KMS-11 (cell line): Measurements from ENCODE around the gene ZNF81.

Source experiments
- H2AFZ ChIP-seq: fragments of 200-600 bp; sonication (generic); 2 replicates; pipeline ENCODE4 v1.6.1; 2016; ENCODE audit warnings: antibody characterized with exemption, mixed run types, low read depth
- H3K27ac ChIP-seq: fragments of 200-600 bp; sonication (generic); 2 replicates; pipeline ENCODE4 v1.6.1; 2016; ENCODE audit warnings: mild to moderate bottlenecking, mixed run types
- H3K27me3 ChIP-seq: fragments of 200-600 bp; sonication (generic); 2 replicates; pipeline ENCODE4 v1.6.1; 2017; ENCODE audit warnings: mild to moderate bottlenecking, low read depth, mixed run types, moderate library complexity; ENCODE audit not compliant: insufficient read depth
- H3K36me3 ChIP-seq: fragments of 200-600 bp; sonication (generic); 2 replicates; pipeline ENCODE4 v1.6.1; 2017; ENCODE audit warnings: mild to moderate bottlenecking, mixed run types; ENCODE audit not compliant: insufficient read depth
- H3K4me1 ChIP-seq: fragments of 200-600 bp; sonication (generic); 2 replicates; pipeline ENCODE4 v1.6.1; 2016; ENCODE audit warnings: mild to moderate bottlenecking, low read depth, mixed run types; ENCODE audit not compliant: poor library complexity, severe bottlenecking
- H3K4me2 ChIP-seq: fragments of 200-600 bp; sonication (generic); 2 replicates; pipeline ENCODE4 v1.7.0; 2016; ENCODE audit warnings: mild to moderate bottlenecking, mixed run types
- H3K4me3 ChIP-seq: fragments of 200-600 bp; sonication (generic); IDR thresholded peaks from 2 replicates; pipeline ENCODE4 v1.6.1; 2017; ENCODE audit warnings: low read depth, low read length, mixed read lengths; ENCODE audit not compliant: insufficient read depth
- H3K79me2 ChIP-seq: fragments of 200-600 bp; sonication (generic); 2 replicates; pipeline ENCODE4 v1.6.1; 2016; ENCODE audit warnings: low read depth, mixed run types; ENCODE audit not compliant: insufficient read depth
- H3K9ac ChIP-seq: fragments of 200-600 bp; sonication (generic); 2 replicates; pipeline ENCODE4 v1.6.1; 2016; ENCODE audit warnings: mild to moderate bottlenecking, mixed run types
- H4K20me1 ChIP-seq: fragments of 200-600 bp; sonication (generic); 2 replicates; pipeline ENCODE4 v1.6.1; 2016; ENCODE audit warnings: mild to moderate bottlenecking, mixed run types; ENCODE audit not compliant: insufficient read depth
- CTCF ChIP-seq: fragments of 200-600 bp; sonication (generic); conservative IDR thresholded peaks from 2 replicates; pipeline ENCODE4 v1.6.1; 2017; ENCODE audit warnings: low read depth, mild to moderate bottlenecking, antibody characterized with exemption, low read length, moderate library complexity, mixed read lengths

Gene ZNF81

GRCh38 chrX:47836164-47837072 is at the start of gene ZNF81:
Gene ZNF81, plus strand, starts transcription at chrX:47836902. Its CDS starts 9,366 bp downstream, at chrX:47846268.
- peak within 1 kb of the TSS; percentile 78 for H3K4me2 ChIP-seq
- H2AFZ ChIP-seq: peak within 1 kb of the TSS; percentile 85
- peak within 1 kb of the TSS; percentile 76; the same call in 1 of the 2 replicates for H3K9ac ChIP-seq
- H4K20me1 ChIP-seq: no peaks in the 10 kb centered on the region
- H3K4me3 ChIP-seq: no peak within 1 kb of the TSS
- H3K79me2 ChIP-seq: peaks cover 11% of the 10 kb centered on the region; the same call in 1 of the 2 replicates
- no peaks in the 10 kb centered on the region for H3K36me3 ChIP-seq
- TF ChIP-seq CTCF: no peak
- no peaks in the 10 kb centered on the region for H3K27me3 ChIP-seq
- peaks cover 20% of the 10 kb centered on the region for H3K4me1 ChIP-seq
- peak within 1 kb of the TSS; percentile 43 for H3K27ac ChIP-seq

GRCh38 chrX:47796433-47796906 is 40.2 kb upstream of the ZNF81 start:
- H3K4me1 ChIP-seq: no peaks in the 10 kb centered on the region
- no peak overlapping the region for H3K27ac ChIP-seq
- no peaks in the 10 kb centered on the region for H4K20me1 ChIP-seq
- no peaks in the 10 kb centered on the region for H3K36me3 ChIP-seq
- no peaks in the 10 kb centered on the region for H3K27me3 ChIP-seq
- no peak for TF ChIP-seq CTCF
- H2AFZ ChIP-seq: no peak overlapping the region
- no peaks in the 10 kb centered on the region for H3K79me2 ChIP-seq
- H3K4me3 ChIP-seq: no peak overlapping the region
- no peak overlapping the region for H3K9ac ChIP-seq
- no peak overlapping the region for H3K4me2 ChIP-seq

- H2AFZ ChIP-seq: no peak overlapping the region
- no peaks in the 10 kb centered on the region for H3K27me3 ChIP-seq
- no peaks in the 10 kb centered on the region for H3K79me2 ChIP-seq
- no peaks in the 10 kb centered on the region for H4K20me1 ChIP-seq
- H3K4me3 ChIP-seq: no peak overlapping the region
- no peaks in the 10 kb centered on the region for H3K4me1 ChIP-seq
- H3K4me2 ChIP-seq: no peak overlapping the region
- no peak overlapping the region for H3K27ac ChIP-seq
- no peak overlapping the region for H3K9ac ChIP-seq
- H3K36me3 ChIP-seq: no peaks in the 10 kb centered on the region
- TF ChIP-seq CTCF: no peak
Observed at GRCh38 chrX:47797084-47797483, 39.6 kb upstream of the ZNF81 start.

GRCh38 chrX:47798861-47799260 is 37.8 kb upstream of the ZNF81 start:
- no peaks in the 10 kb centered on the region for H4K20me1 ChIP-seq
- H2AFZ ChIP-seq: no peak overlapping the region
- H3K4me2 ChIP-seq: no peak overlapping the region
- no peaks in the 10 kb centered on the region for H3K4me1 ChIP-seq
- TF ChIP-seq CTCF: no peak
- no peaks in the 10 kb centered on the region for H3K79me2 ChIP-seq
- no peaks in the 10 kb centered on the region for H3K27me3 ChIP-seq
- no peaks in the 10 kb centered on the region for H3K36me3 ChIP-seq
- no peak overlapping the region for H3K27ac ChIP-seq
- H3K9ac ChIP-seq: no peak overlapping the region
- H3K4me3 ChIP-seq: no peak overlapping the region
